H1 (cell line): Measurements from ENCODE around the gene RRP1B. TPM values are rescaled to one million over a fixed set of nuclear protein-coding genes. Genes with fewer than 3 reads are reported as not detected.

ENCODE experiments used
- CTCF ChIA-PET: fragments of 300-600 bp; sonication (Branson Sonifier 250); formaldehyde crosslinking; loops from one replicate; lab custom pipeline; 2021; ENCODE audit not compliant: partially characterized antibody; lab: Charles Lee
- POLR2A ChIA-PET: fragments of 300-600 bp; sonication (Branson Sonifier 250); formaldehyde crosslinking; loops from one replicate; lab custom pipeline; 2021; ENCODE audit warnings: inconsistent platforms; ENCODE audit not compliant: partially characterized antibody; lab: Charles Lee
- DNase-seq, 2 experiments: peaks; one replicate each; pipeline versions ENCODE4 v3.0.0 to v3.0.0-alpha.2; 2010 to 2022; ENCODE audit warnings: low spot score in 2 of 2, low read depth in 1 of 2, mixed read lengths in 1 of 2
- FAIRE-seq: peaks from 2 replicates; lab custom pipeline; 2011; peaks lifted over from hg19 to GRCh38; lab: Jason Lieb, UNC
- H2AFZ ChIP-seq: 2 replicates; pipeline ENCODE4 v1.8.1; 2012; ENCODE audit warnings: low read length, inconsistent platforms
- H2AK5ac ChIP-seq: 2 replicates; pipeline ENCODE4 v1.6.1; 2013; ENCODE audit warnings: low read depth, low read length
- H2BK120ac ChIP-seq: replicated peaks from 2 replicates; pipeline ENCODE3; 2013; ENCODE audit warnings: low read depth, low read length, inconsistent platforms
- H2BK12ac ChIP-seq: 2 replicates; pipeline ENCODE4 v1.6.1; 2013; ENCODE audit warnings: low read depth, low read length
- H2BK15ac ChIP-seq: 2 replicates; pipeline ENCODE4 v1.6.1; 2013; ENCODE audit warnings: low read length
- H2BK20ac ChIP-seq: 2 replicates; pipeline ENCODE4 v1.6.1; 2013; ENCODE audit warnings: low read length
- H2BK5ac ChIP-seq: 2 replicates; pipeline ENCODE4 v1.6.1; 2013; ENCODE audit warnings: low read depth, low read length
- H3K14ac ChIP-seq: 2 replicates; pipeline ENCODE4 v1.6.1; 2013; ENCODE audit warnings: inconsistent platforms; ENCODE audit not compliant: insufficient read length
- H3K18ac ChIP-seq: 2 replicates; pipeline ENCODE4 v1.6.1; 2013; ENCODE audit warnings: low read length; ENCODE audit errors: extremely low read depth
- H3K23ac ChIP-seq: 2 replicates; pipeline ENCODE4 v1.6.1; 2013; ENCODE audit warnings: inconsistent platforms; ENCODE audit not compliant: insufficient read length
- H3K23me2 ChIP-seq: 2 replicates; pipeline ENCODE4 v1.6.1; 2013; ENCODE audit warnings: low read depth, low read length
- H3K27ac ChIP-seq: 2 replicates; pipeline ENCODE4 v1.6.1; 2011; ENCODE audit warnings: low read depth, low read length, inconsistent platforms
- H3K27me3 ChIP-seq, 4 experiments: replicated peaks in 1 of 4; 1 replicate in 1 of 4; 2 replicates in 3 of 4; pipeline versions ENCODE4 v1.6.1 to v1.8.1; 2011 to 2013; ENCODE audit warnings: low read length in 3 of 4, mild to moderate bottlenecking in 3 of 4, inconsistent platforms in 2 of 4, mixed read lengths in 2 of 4, moderate library complexity in 1 of 4; ENCODE audit not compliant: control insufficient read depth in 3 of 4, insufficient read depth in 3 of 4; ENCODE audit errors: extremely low read depth in 1 of 4
- H3K36me3 ChIP-seq, 4 experiments: 2 replicates each; pipeline versions ENCODE4 v1.6.1 to v1.8.1; 2011 to 2013; ENCODE audit warnings: mild to moderate bottlenecking in 4 of 4, low read length in 3 of 4, moderate library complexity in 2 of 4, control low read depth in 1 of 4, inconsistent platforms in 1 of 4; ENCODE audit not compliant: insufficient read depth in 4 of 4, control insufficient read depth in 2 of 4
- H3K4ac ChIP-seq: replicated peaks from 2 replicates; pipeline ENCODE3; 2013; ENCODE audit warnings: low read length, low read depth, mixed read lengths, inconsistent platforms; ENCODE audit not compliant: insufficient read length
- H3K4me1 ChIP-seq, 4 experiments: replicated peaks in 1 of 4; 1 replicate in 1 of 4; 2 replicates in 3 of 4; pipeline versions ENCODE4 v1.6.1 to v1.8.1; 2011 to 2013; ENCODE audit warnings: low read length in 3 of 4, inconsistent platforms in 2 of 4, mixed read lengths in 1 of 4; ENCODE audit not compliant: insufficient read depth in 4 of 4, control insufficient read depth in 3 of 4
- H3K4me2 ChIP-seq, 2 experiments: 2 replicates each; pipeline versions ENCODE4 v1.6.1 to v1.8.1; 2011 to 2013; ENCODE audit warnings: low read depth in 2 of 2, low read length in 2 of 2, control low read depth in 1 of 2, inconsistent platforms in 1 of 2, mild to moderate bottlenecking in 1 of 2; ENCODE audit not compliant: insufficient read depth in 1 of 2
- H3K4me3 ChIP-seq, 4 experiments: fragments of 200-600, 300-600 bp in 1 of 4; sonication (generic), shearing (Covaris generic), sonication (Bioruptor Twin) in 1 of 4; 2 replicates each; pipeline versions ENCODE4 v1.5.1 to v1.8.1; 2011 to 2016; ENCODE audit warnings: low read length in 4 of 4, low read depth in 3 of 4, control low read depth in 2 of 4, inconsistent platforms in 2 of 4, mild to moderate bottlenecking in 2 of 4, mixed read lengths in 1 of 4, moderate library complexity in 1 of 4; ENCODE audit not compliant: insufficient read depth in 2 of 4; ENCODE audit errors: extremely low read depth in 1 of 4
- H3K56ac ChIP-seq: replicated peaks from 2 replicates; pipeline ENCODE3; 2013; ENCODE audit warnings: low read depth, mild to moderate bottlenecking, mixed read lengths, low read length, inconsistent platforms; ENCODE audit not compliant: insufficient read length
- H3K79me1 ChIP-seq: 2 replicates; pipeline ENCODE4 v1.6.1; 2013; ENCODE audit warnings: low read depth, low read length, control low read depth
- H3K79me2 ChIP-seq, 2 experiments: 2 replicates each; pipeline versions ENCODE4 v1.6.1 to v1.8.1; 2012 to 2013; ENCODE audit warnings: low read length in 2 of 2, mild to moderate bottlenecking in 2 of 2, inconsistent platforms in 1 of 2; ENCODE audit not compliant: insufficient read depth in 2 of 2, control insufficient read depth in 1 of 2
- H3K9ac ChIP-seq, 4 experiments: replicated peaks in 1 of 4; 1 replicate in 1 of 4; 2 replicates in 3 of 4; pipeline versions ENCODE4 v1.6.1 to v1.8.1; 2011 to 2013; ENCODE audit warnings: low read depth in 3 of 4, low read length in 3 of 4, control low read depth in 2 of 4, mild to moderate bottlenecking in 2 of 4, moderate library complexity in 2 of 4, inconsistent platforms in 1 of 4; ENCODE audit errors: extremely low read depth in 1 of 4
- H3K9me3 ChIP-seq, 2 experiments: 2 replicates each; pipeline versions ENCODE4 v1.6.1 to v1.8.1; 2012 to 2013; ENCODE audit warnings: mild to moderate bottlenecking in 2 of 2, moderate library complexity in 2 of 2, control low read depth in 1 of 2, inconsistent platforms in 1 of 2, low read depth in 1 of 2, low read length in 1 of 2, mixed read lengths in 1 of 2; ENCODE audit not compliant: insufficient read depth in 2 of 2
- H4K20me1 ChIP-seq, 2 experiments: replicated peaks in 1 of 2; 2 replicates each; pipeline versions ENCODE3 to v1.8.1; 2011 to 2013; ENCODE audit warnings: inconsistent platforms in 2 of 2, low read length in 2 of 2, mild to moderate bottlenecking in 1 of 2; ENCODE audit not compliant: insufficient read depth in 2 of 2, control insufficient read depth in 1 of 2
- H4K5ac ChIP-seq: 2 replicates; pipeline ENCODE4 v1.6.1; 2013; ENCODE audit warnings: low read length, low read depth, mixed read lengths, inconsistent platforms; ENCODE audit not compliant: insufficient read length
- H4K8ac ChIP-seq: 2 replicates; pipeline ENCODE4 v1.8.0; 2013; ENCODE audit warnings: mild to moderate bottlenecking, moderate library complexity, low read length, inconsistent platforms; ENCODE audit not compliant: insufficient read depth; ENCODE audit errors: extremely low read depth
- H4K91ac ChIP-seq: replicated peaks from 2 replicates; pipeline ENCODE3; 2013; ENCODE audit warnings: low read length, mixed read lengths, inconsistent platforms; ENCODE audit not compliant: insufficient read length
- POU5F1 ChIP-seq: IDR thresholded peaks from 2 replicates; pipeline ENCODE4 v1.6.1; 2011; ENCODE audit warnings: low read depth, mild to moderate bottlenecking, low read length, moderate library complexity
- SIN3A ChIP-seq, 2 experiments: IDR thresholded peaks in 1 of 2; conservative IDR thresholded peaks in 1 of 2; 2 replicates each; pipeline ENCODE4 v1.6.1; 2011 to 2012; ENCODE audit warnings: low read length in 2 of 2, improper control_type of control experiment in 1 of 2, low read depth in 1 of 2, mild to moderate bottlenecking in 1 of 2
- WGBS, 2 experiments: shearing (Covaris generic) in 1 of 2; methylation state at CpG; one replicate each; pipeline versions ENCODE4 v1.1.6 to v1.1.7; 2013 to 2015; ENCODE audit warnings: low lambda C conversion rate in 2 of 2, mixed read lengths in 2 of 2, inconsistent platforms in 1 of 2, low coverage in 1 of 2, missing lambda C conversion rate in 1 of 2; ENCODE audit not compliant: insufficient replicate concordance in 2 of 2, insufficient coverage in 1 of 2, insufficient read length in 1 of 2; ENCODE audit errors: extremely low coverage in 1 of 2, missing lambda C conversion rate in 1 of 2; 5-methylcytosine and 5-hydroxymethylcytosine counted together
- polyA plus RNA-seq, 7 experiments: library from polyadenylated mRNA; depleted of rRNA in 3 of 7; stranded (reverse) in 5 of 7; unstranded in 2 of 7; fragments of >200 nt in 5 of 7; fragments of 200-250 nt in 2 of 7; gene quantifications; 1 replicate in 5 of 7; 2 replicates in 1 of 7; 4 replicates in 1 of 7; pipeline versions ENCODE4 v1.2.1 to v1.2.3, GENCODE V29; 2011 to 2013; ENCODE audit warnings: missing spikeins in 2 of 7, mixed read lengths in 2 of 7
- total RNA-seq: library from RNA; stranded (reverse); fragmentation: NEBNext Ultra II Directional; extraction: Animal tissue kit (Norgen Biotek cat#: 25700); gene quantifications from 2 replicates; pipeline ENCODE4 v1.2.1, GENCODE V29; 2021

RRP1B gene
- total and polyA plus RNA-seq, 2 of the 8 experiments (the other 6 are each of a cell fraction or from before 2014, with no cell fraction given) = 25.8 to 97.3 TPM

DNA sequence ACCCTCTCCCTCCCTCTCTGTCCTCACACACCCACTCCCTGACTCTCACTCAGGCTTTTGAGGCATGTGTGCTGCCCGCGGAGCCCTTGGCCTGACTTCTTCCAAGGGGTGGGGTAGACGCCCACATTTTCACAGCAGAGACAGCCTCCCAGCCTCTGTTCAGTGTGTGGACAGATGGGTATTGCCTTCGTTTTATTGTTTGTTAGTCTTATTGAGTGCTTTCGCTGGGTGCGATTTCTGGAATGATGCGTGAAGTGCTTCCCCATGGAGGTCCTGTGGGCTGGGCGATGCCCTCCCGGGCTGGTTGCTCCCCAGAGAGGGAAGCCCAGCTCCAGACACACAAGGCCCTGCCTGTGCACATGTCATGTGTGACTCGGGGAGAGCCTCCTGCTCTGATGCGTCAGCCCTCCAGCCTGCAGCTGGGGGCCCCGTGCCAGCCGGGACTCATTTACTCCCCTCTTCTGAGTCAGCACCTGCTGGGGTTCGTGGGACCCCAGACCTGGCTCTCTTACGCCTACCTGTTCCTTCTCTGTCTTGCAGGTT lies 74.2 kb downstream of the RRP1B start:
- H2BK12ac ChIP-seq = no peak overlapping the region
- no peak overlapping the region for H3K18ac ChIP-seq
- H3K9me3 ChIP-seq = no peaks in the 10 kb centered on the region
- no peak overlapping the region for H3K27ac ChIP-seq
- H3K56ac ChIP-seq = no peak overlapping the region
- no peak overlapping the region for H2BK120ac ChIP-seq
- no peak for FAIRE-seq
- 0 out of 2 replicates have a peak overlapping the region, but pooled peaks have one; percentile 3 for H4K8ac ChIP-seq
- H3K23me2 ChIP-seq = peaks cover 5% of the 10 kb centered on the region; the same call in 1 of the 2 replicates
- no peak for DNase-seq
- ChIA-PET CTCF (no interaction called here), POLR2A (interaction anchor here (4.3 to 6.8 kb wide), 2 partner anchors 10 to 13 kb away, joined by 17 to 41 read pairs; partner anchors contain the start of gene PDXK)
- H3K4me1 ChIP-seq = peaks cover 0 to 6% (median 2%) of the 10 kb centered on the region in 4 experiments; a peak in 5 of 7 replicates
- peaks cover 2% of the 10 kb centered on the region; the same call in 1 of the 2 replicates for H3K79me1 ChIP-seq
- no peak overlapping the region for H2AFZ ChIP-seq
- H3K4me2 ChIP-seq = no peak overlapping the region
- peaks cover 0 to 34% of the 10 kb centered on the region in 2 experiments; a peak in 3 of 4 replicates for H3K79me2 ChIP-seq
- no peak overlapping the region for H3K23ac ChIP-seq
- H3K9ac ChIP-seq = no peak overlapping the region
- H3K4ac ChIP-seq = no peak overlapping the region
- H3K4me3 ChIP-seq = no peak overlapping the region
- H3K27me3 ChIP-seq = no peaks in the 10 kb centered on the region
- peaks cover 4 to 20% of the 10 kb centered on the region in 2 experiments for H4K20me1 ChIP-seq
- no peak overlapping the region for H2BK15ac ChIP-seq
- 89% methylated on average over 14 of the region's 15 CpGs; no CpG with 5 or more reads in 1 of the 2 experiments for WGBS, 2 experiments
- TF ChIP-seq SIN3A (conservative IDR thresholded peaks at IDR 0.05 in 1 of 2, IDR thresholded peaks at IDR 0.05 in 1 of 2; ENCODE audit: low read depth in 1 of 2, low read length in 2 of 2) = no peak
- no peak for TF ChIP-seq POU5F1
- no peak overlapping the region for H4K5ac ChIP-seq
- H4K91ac ChIP-seq = no peak overlapping the region
- H3K14ac ChIP-seq = no peak overlapping the region
- H2AK5ac ChIP-seq = no peak overlapping the region
- H2BK20ac ChIP-seq = no peak overlapping the region
- H3K36me3 ChIP-seq = no peaks in the 10 kb centered on the region
- H2BK5ac ChIP-seq = no peak overlapping the region
